T-cell (primary cell): ENCODE measurements around the gene VCAM1. TPM values are rescaled to one million over a fixed set of nuclear protein-coding genes. Genes with fewer than 3 reads are reported as not detected.

Experiments
- ATAC-seq, 4 experiments: fragments of 200-7000 bp in 3 of 4; fragments of 150-1000 bp in 1 of 4; cut with Tn5 transposase; replicated peaks in 1 of 4; 1 replicate in 3 of 4; 2 replicates in 1 of 4; pipeline ENCODE4 v1.10.0; 2021; ENCODE audit warnings: moderate library complexity in 3 of 4, mild to moderate bottlenecking in 2 of 4, moderate number of reproducible peaks in 1 of 4
- CTCF ChIA-PET, 2 donors: fragments of 300-600 bp; sonication (Branson Sonifier 250); formaldehyde crosslinking; loops; one replicate each; lab custom pipeline; 2022; ENCODE audit warnings: antibody characterized with exemption in 2 of 2; lab: Charles Lee
- POLR2A ChIA-PET, 2 donors: fragments of 300-600 bp; sonication (Branson Sonifier 250); formaldehyde crosslinking; loops; one replicate each; lab custom pipeline; 2022; ENCODE audit warnings: antibody characterized with exemption in 2 of 2; lab: Charles Lee
- DNase-seq, 35 experiments: peaks; one replicate each; pipeline versions ENCODE4 v3.0.0 to v3.0.0-alpha.2; 2013 to 2023
- H3K27ac ChIP-seq: one replicate; pipeline ENCODE4 v1.5.1; 2013; ENCODE audit warnings: low read length
- H3K27me3 ChIP-seq, 2 experiments: replicated peaks in 1 of 2; 1 replicate in 1 of 2; 2 replicates in 1 of 2; pipeline versions ENCODE4 v1.6.1 to v1.7.0; 2013; ENCODE audit warnings: low read length in 1 of 2, mixed read lengths in 1 of 2; ENCODE audit not compliant: control insufficient read depth in 2 of 2, insufficient read depth in 2 of 2; ENCODE audit errors: extremely low read depth in 1 of 2
- H3K36me3 ChIP-seq, 2 donors: 1 replicate in 1 of 2; 2 replicates in 1 of 2; pipeline versions ENCODE4 v1.6.1 to v1.7.0; 2013; ENCODE audit warnings: low read length in 1 of 2; ENCODE audit not compliant: control insufficient read depth in 2 of 2, insufficient read depth in 1 of 2; ENCODE audit errors: extremely low read depth in 1 of 2
- H3K4me1 ChIP-seq, 2 experiments: 1 replicate in 1 of 2; 2 replicates in 1 of 2; pipeline versions ENCODE4 v1.6.1 to v1.7.0; 2013; ENCODE audit warnings: low read length in 2 of 2, mixed read lengths in 1 of 2; ENCODE audit not compliant: insufficient read depth in 2 of 2, control insufficient read depth in 1 of 2; ENCODE audit errors: extremely low read depth in 1 of 2
- H3K4me3 ChIP-seq, 2 donors: 1 replicate in 1 of 2; 2 replicates in 1 of 2; pipeline versions ENCODE4 v1.5.1 to v1.7.0; 2013; ENCODE audit warnings: mild to moderate bottlenecking in 2 of 2, low read length in 1 of 2, moderate library complexity in 1 of 2; ENCODE audit not compliant: control insufficient read depth in 1 of 2; ENCODE audit errors: extremely low read depth in 1 of 2
- H3K9me3 ChIP-seq: 2 replicates; pipeline ENCODE4 v1.7.0; 2013
- H3K27ac Mint-ChIP-seq, 2 donors: one replicate each; pipeline ENCODE4 v1.8.0; 2020 to 2021; ENCODE audit warnings: mild to moderate bottlenecking in 2 of 2, mixed read lengths in 2 of 2
- H3K27me3 Mint-ChIP-seq, 2 donors: one replicate each; pipeline ENCODE4 v1.8.0; 2021 to 2022; ENCODE audit warnings: mixed read lengths in 2 of 2
- H3K36me3 Mint-ChIP-seq: one replicate; pipeline ENCODE4 v1.8.0; 2021; ENCODE audit warnings: mixed read lengths
- H3K4me1 Mint-ChIP-seq, 3 donors: one replicate each; pipeline ENCODE4 v1.8.0; 2020 to 2022; ENCODE audit warnings: mixed read lengths in 3 of 3, mild to moderate bottlenecking in 1 of 3
- H3K4me3 Mint-ChIP-seq, 3 donors: one replicate each; pipeline ENCODE4 v1.8.0; 2020 to 2022; ENCODE audit warnings: mild to moderate bottlenecking in 3 of 3, mixed read lengths in 3 of 3, moderate library complexity in 3 of 3
- H3K9me3 Mint-ChIP-seq, 3 donors: one replicate each; pipeline ENCODE4 v1.8.0; 2020 to 2022; ENCODE audit warnings: mixed read lengths in 3 of 3
- WGBS: methylation state at CpG from one replicate; pipeline ENCODE4 v1.1.5; 2013; ENCODE audit warnings: missing lambda C conversion rate; ENCODE audit not compliant: insufficient coverage; 5-methylcytosine and 5-hydroxymethylcytosine counted together
- total RNA-seq, 35 experiments: library from RNA in 6 of 35; stranded (reverse) in 6 of 35; fragments of 120-200 nt in 1 of 35; gene quantifications; one replicate each; pipeline versions ENCODE4 v1.2.1 to v1.2.4 and lab custom pipeline; 2013 to 2026

Gene VCAM1
- total RNA-seq, 5 donors from 2014 or later (not counting 1 experiment from before 2014, with no cell fraction given): 0.12 to 0.36 (median 0.24) TPM; not detected in 1

GRCh38 chr1:100750005-100750885, 30.7 kb downstream of the VCAM1 start:
- Mint-ChIP-seq H3K9me3 (no peaks in the 10 kb centered on the region), H3K27me3 (peaks cover 0 to 8% of the 10 kb centered on the region in 2 donors), H3K36me3 (no peaks in the 10 kb centered on the region), H3K4me1 (peaks cover 0 to 2% (median 1%) of the 10 kb centered on the region in 3 donors), H3K4me3 (no peak overlapping the region), H3K27ac (no peak overlapping the region)
- no peaks in the 10 kb centered on the region for H3K27me3 ChIP-seq
- CTCF ChIA-PET: interaction anchor here in 1 of 2 donors (0.6 kb wide), 1 partner anchor 534 kb away, joined by 4 read pairs; no protein-coding TSS in a partner anchor
- H3K27ac ChIP-seq: no peak overlapping the region
- WGBS: 76% methylated on average over 2 of the region's 9 CpGs
- POLR2A ChIA-PET: interaction anchor here in 1 of 2 donors (0.7 kb wide), 1 partner anchor 10 kb away, joined by 6 read pairs; no protein-coding TSS in a partner anchor
- no peak overlapping the region for H3K4me3 ChIP-seq
- H3K9me3 ChIP-seq: no peaks in the 10 kb centered on the region
- ATAC-seq (no peak), DNase-seq (no peak)
- H3K4me1 ChIP-seq: peaks cover 0 to 7% of the 10 kb centered on the region in 2 experiments
- no peaks in the 10 kb centered on the region for H3K36me3 ChIP-seq

DNA sequence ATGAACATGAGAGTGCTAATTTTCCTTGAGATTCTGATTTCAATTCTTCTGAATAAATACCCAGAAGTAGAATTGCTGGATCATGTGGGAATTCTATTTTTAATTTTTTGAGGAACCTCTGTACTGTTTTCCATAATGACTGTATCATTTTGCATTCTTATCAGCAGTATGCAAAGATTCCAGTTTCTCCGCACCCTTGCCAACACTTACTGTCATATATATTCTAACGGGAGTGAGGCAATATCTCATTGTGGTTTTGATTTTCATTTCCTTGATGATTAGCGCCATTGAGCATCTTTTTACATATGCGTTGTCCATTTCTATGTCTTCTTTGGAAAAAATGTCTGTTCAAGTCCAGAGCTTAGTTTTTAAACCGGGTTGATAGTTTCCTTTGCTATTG, 33.2 kb downstream of the VCAM1 start:
- no peaks in the 10 kb centered on the region for H3K36me3 Mint-ChIP-seq
- POLR2A ChIA-PET: no interaction called here
- H3K9me3 Mint-ChIP-seq: no peaks in the 10 kb centered on the region
- H3K4me1 Mint-ChIP-seq: no peaks in the 10 kb centered on the region
- H3K4me3 Mint-ChIP-seq: no peak overlapping the region
- no peak for DNase-seq
- Histone ChIP-seq H3K27ac (no peak overlapping the region), H3K9me3 (no peaks in the 10 kb centered on the region), H3K27me3 (no peaks in the 10 kb centered on the region), H3K36me3 (no peaks in the 10 kb centered on the region), H3K4me3 (no peak overlapping the region), H3K4me1 (no peaks in the 10 kb centered on the region)
- ATAC-seq: no peak
- H3K27ac Mint-ChIP-seq: no peak overlapping the region
- WGBS: 100% methylated on average over 2 of the region's 5 CpGs
- CTCF ChIA-PET: no interaction called here
- peaks cover 8% of the 10 kb centered on the region in 2 donors for H3K27me3 Mint-ChIP-seq

- Histone ChIP-seq H3K9me3 (no peaks in the 10 kb centered on the region), H3K36me3 (no peaks in the 10 kb centered on the region), H3K27ac (no peak overlapping the region), H3K4me3 (no peak overlapping the region), H3K27me3 (no peaks in the 10 kb centered on the region), H3K4me1 (no peaks in the 10 kb centered on the region)
- Mint-ChIP-seq H3K9me3 (no peaks in the 10 kb centered on the region), H3K4me1 (no peaks in the 10 kb centered on the region), H3K27ac (no peak overlapping the region), H3K36me3 (no peaks in the 10 kb centered on the region), H3K27me3 (peaks cover 14 to 23% of the 10 kb centered on the region in 2 donors), H3K4me3 (no peak overlapping the region)
- WGBS: 90% methylated on average over 2 of the region's 4 CpGs
- DNase-seq: no peak
- ATAC-seq: no peak
- CTCF ChIA-PET: no interaction called here
- POLR2A ChIA-PET: no interaction called here
Measured at GRCh38 chr1:100757946-100758345, 38.4 kb downstream of the VCAM1 start.

DNA sequence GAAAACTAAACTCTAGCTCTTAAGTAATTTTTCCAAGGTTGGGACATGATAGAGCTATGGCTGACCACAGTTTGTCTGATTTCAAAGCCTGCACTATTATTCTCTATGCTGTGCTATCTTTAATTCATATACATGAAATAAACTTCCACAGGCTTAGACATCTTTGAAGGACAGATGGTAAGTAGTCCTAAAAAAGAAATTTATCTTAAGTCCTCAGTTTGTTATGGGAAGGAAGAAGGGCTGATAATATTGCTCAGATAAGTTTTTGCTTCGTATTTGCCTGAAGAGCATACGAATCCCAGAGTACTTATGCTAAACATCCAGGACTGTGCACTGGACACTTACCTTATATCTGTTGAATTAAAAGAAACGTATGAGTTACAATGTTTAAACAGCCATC, 39.6 kb downstream of the VCAM1 start:
- Mint-ChIP-seq H3K27me3 (peaks cover 10 to 23% of the 10 kb centered on the region in 2 donors), H3K9me3 (no peaks in the 10 kb centered on the region), H3K4me3 (no peak overlapping the region), H3K4me1 (no peaks in the 10 kb centered on the region), H3K36me3 (no peaks in the 10 kb centered on the region), H3K27ac (no peak overlapping the region)
- Histone ChIP-seq H3K27ac (no peak overlapping the region), H3K4me3 (no peak overlapping the region), H3K36me3 (no peaks in the 10 kb centered on the region), H3K9me3 (no peaks in the 10 kb centered on the region), H3K4me1 (no peaks in the 10 kb centered on the region), H3K27me3 (no peaks in the 10 kb centered on the region)
- CTCF ChIA-PET: interaction anchor here (0.6 kb wide), 2 partner anchors 344 to 1071 kb away, joined by 3 to 5 read pairs; no protein-coding TSS in a partner anchor
- DNase-seq (no peak), ATAC-seq (no peak)
- POLR2A ChIA-PET: no interaction called here
- WGBS: 84% methylated on average over 3 of the region's 3 CpGs

DNA sequence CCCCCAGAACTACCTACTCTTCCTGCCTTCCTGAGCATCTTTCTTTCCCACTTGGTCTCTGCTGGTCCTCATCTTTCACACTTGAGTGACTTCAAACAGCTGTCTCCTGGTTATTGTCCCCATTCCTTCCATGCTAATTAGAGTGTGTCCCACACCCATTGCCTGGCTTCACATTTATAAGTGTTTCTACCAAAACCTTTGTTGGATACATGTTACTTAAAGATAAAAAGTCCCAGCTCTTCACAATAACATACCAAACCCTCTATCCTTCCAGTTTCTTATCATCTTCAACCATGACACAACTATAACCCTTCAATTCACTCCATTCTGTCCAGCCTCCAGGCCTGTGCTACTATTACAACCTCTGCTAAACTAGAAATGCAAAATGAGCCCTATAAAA, 41.0 kb downstream of the VCAM1 start:
- Mint-ChIP-seq H3K9me3 (no peaks in the 10 kb centered on the region), H3K4me1 (no peaks in the 10 kb centered on the region), H3K36me3 (no peaks in the 10 kb centered on the region), H3K27ac (no peak overlapping the region), H3K27me3 (peaks cover 10 to 23% of the 10 kb centered on the region in 2 donors), H3K4me3 (no peak overlapping the region)
- ATAC-seq (no peak), DNase-seq (no peak)
- Histone ChIP-seq H3K27me3 (no peaks in the 10 kb centered on the region), H3K4me3 (no peak overlapping the region), H3K9me3 (no peaks in the 10 kb centered on the region), H3K27ac (no peak overlapping the region), H3K4me1 (no peaks in the 10 kb centered on the region), H3K36me3 (no peaks in the 10 kb centered on the region)
- ChIA-PET POLR2A (interaction anchor here in 1 of 2 donors (0.6 kb wide), 1 partner anchor 10 kb away, joined by 6 read pairs; no protein-coding TSS in a partner anchor), CTCF (interaction anchor here in 1 of 2 donors (0.9 kb wide), 1 partner anchor 377 kb away, joined by 3 read pairs; no protein-coding TSS in a partner anchor)

DNA sequence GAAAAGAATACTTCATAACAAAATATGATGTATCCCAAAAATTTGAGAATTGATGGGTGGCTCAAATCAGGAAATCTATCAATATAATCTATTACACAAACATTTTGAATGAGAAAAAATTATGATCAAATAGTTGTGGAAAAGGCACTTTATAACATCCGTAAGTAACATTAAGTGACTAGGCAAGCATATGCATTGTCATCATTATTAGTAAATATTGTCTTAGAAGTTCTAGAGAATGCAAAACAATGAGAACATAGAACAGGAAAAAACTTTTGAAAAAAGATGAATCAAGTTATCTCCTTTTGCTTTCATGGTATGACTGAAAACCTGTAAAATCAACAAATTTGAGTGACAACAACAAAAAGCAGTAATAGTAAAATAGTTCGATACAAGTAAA, 42.9 kb downstream of the VCAM1 start:
- H3K4me3 ChIP-seq: no peak overlapping the region
- no peak overlapping the region for H3K4me3 Mint-ChIP-seq
- no CpG with 5 or more reads among the region's 2 CpGs for WGBS
- H3K27me3 ChIP-seq: no peaks in the 10 kb centered on the region
- no peaks in the 10 kb centered on the region for H3K36me3 Mint-ChIP-seq
- peaks cover 10 to 15% of the 10 kb centered on the region in 2 donors for H3K27me3 Mint-ChIP-seq
- H3K27ac Mint-ChIP-seq: no peak overlapping the region
- no peak overlapping the region for H3K27ac ChIP-seq
- no peak for DNase-seq
- H3K9me3 Mint-ChIP-seq: no peaks in the 10 kb centered on the region
- no peaks in the 10 kb centered on the region for H3K4me1 Mint-ChIP-seq
- no peaks in the 10 kb centered on the region for H3K36me3 ChIP-seq
- ChIA-PET POLR2A (interaction anchor here in 1 of 2 donors (0.7 kb wide), 1 partner anchor 1084 kb away, joined by 3 read pairs; no protein-coding TSS in a partner anchor), CTCF (interaction anchor here in 1 of 2 donors (0.6 kb wide), 1 partner anchor 9 kb away, joined by 4 read pairs; no protein-coding TSS in a partner anchor)
- ATAC-seq: no peak
- no peaks in the 10 kb centered on the region for H3K9me3 ChIP-seq
- no peaks in the 10 kb centered on the region for H3K4me1 ChIP-seq
